Common myeloid progenitor, CD34-positive (primary cell): ENCODE measurements around the gene RPL36.

Source experiments
- CTCF ChIA-PET: fragments of 350-600 bp; sonication (Branson Sonifier 250); formaldehyde crosslinking; loops from one replicate; lab custom pipeline; 2021; ENCODE audit warnings: antibody characterized with exemption; lab: Charles Lee
- POLR2A ChIA-PET: fragments of 350-600 bp; sonication (Branson Sonifier 250); formaldehyde crosslinking; loops from one replicate; lab custom pipeline; 2021; ENCODE audit warnings: antibody characterized with exemption; lab: Charles Lee
- DNase-seq, 3 donors: peaks; one replicate each; pipeline versions ENCODE4 v3.0.0 to v3.0.0-alpha.2; 2013
- H3K27ac ChIP-seq, 2 experiments: 1 replicate in 1 of 2; 2 replicates in 1 of 2; pipeline ENCODE4 v1.7.0; 2013; ENCODE audit warnings: inconsistent platforms in 2 of 2, low read length in 2 of 2, mild to moderate bottlenecking in 2 of 2, low read depth in 1 of 2, moderate library complexity in 1 of 2; ENCODE audit not compliant: severe bottlenecking in 2 of 2, insufficient read depth in 1 of 2, poor library complexity in 1 of 2
- H3K27me3 ChIP-seq, 5 experiments: replicated peaks in 2 of 5; 1 replicate in 3 of 5; 2 replicates in 2 of 5; pipeline versions ENCODE4 v1.6.1 to v1.7.0; 2013; ENCODE audit warnings: low read length in 4 of 5, mild to moderate bottlenecking in 2 of 5, moderate library complexity in 2 of 5, inconsistent platforms in 1 of 5; ENCODE audit not compliant: insufficient read depth in 5 of 5, control insufficient read depth in 4 of 5
- H3K36me3 ChIP-seq, 4 experiments: 1 replicate in 2 of 4; 2 replicates in 2 of 4; pipeline versions ENCODE4 v1.6.1 to v1.7.0; 2013; ENCODE audit warnings: low read length in 3 of 4, control low read depth in 1 of 4, mild to moderate bottlenecking in 1 of 4; ENCODE audit not compliant: control insufficient read depth in 4 of 4, insufficient read depth in 4 of 4
- H3K4me1 ChIP-seq, 4 experiments: 1 replicate in 3 of 4; 2 replicates in 1 of 4; pipeline versions ENCODE4 v1.6.1 to v1.7.1; 2013; ENCODE audit warnings: low read length in 3 of 4, mild to moderate bottlenecking in 3 of 4, control low read depth in 1 of 4, inconsistent platforms in 1 of 4, moderate library complexity in 1 of 4; ENCODE audit not compliant: control insufficient read depth in 4 of 4, insufficient read depth in 4 of 4; ENCODE audit errors: control extremely low read depth in 1 of 4
- H3K4me3 ChIP-seq, 7 experiments: 1 replicate in 4 of 7; 2 replicates in 3 of 7; pipeline versions ENCODE4 v1.5.1 to v1.7.0; 2013; ENCODE audit warnings: mild to moderate bottlenecking in 7 of 7, low read length in 6 of 7, moderate library complexity in 6 of 7, inconsistent platforms in 2 of 7, low read depth in 2 of 7, control low read depth in 1 of 7; ENCODE audit not compliant: insufficient read depth in 4 of 7, control insufficient read depth in 1 of 7; ENCODE audit errors: extremely low read depth in 1 of 7
- H3K9me3 ChIP-seq, 5 experiments: 1 replicate in 4 of 5; 2 replicates in 1 of 5; pipeline versions ENCODE4 v1.6.1 to v1.7.1; 2013; ENCODE audit warnings: low read length in 4 of 5, mild to moderate bottlenecking in 2 of 5, inconsistent platforms in 1 of 5, low read depth in 1 of 5, moderate library complexity in 1 of 5; ENCODE audit not compliant: control insufficient read depth in 4 of 5, insufficient read depth in 2 of 5; ENCODE audit errors: control extremely low read depth in 1 of 5
- WGBS: methylation state at CpG from one replicate; pipeline ENCODE4 v1.1.5; 2013; ENCODE audit not compliant: insufficient coverage; 5-methylcytosine and 5-hydroxymethylcytosine counted together

RPL36 gene

GRCh38 chr19:5677136-5677535 lies 13.0 kb upstream of the RPL36 start:
- ChIA-PET POLR2A (no interaction called here), CTCF (interaction anchor here (0.6 kb wide), 2 partner anchors 10 to 17 kb away, joined by 3 read pairs; no protein-coding TSS in a partner anchor)
- no peak for DNase-seq
- Histone ChIP-seq H3K4me1 (peaks cover 0 to 19% (median 13%) of the 10 kb centered on the region in 4 experiments), H3K4me3 (no peak overlapping the region), H3K27ac (no peak overlapping the region), H3K9me3 (no peaks in the 10 kb centered on the region), H3K27me3 (no peaks in the 10 kb centered on the region), H3K36me3 (peaks cover 0 to 21% (median 3%) of the 10 kb centered on the region in 4 experiments)
- WGBS, result 100% methylated on average over 5 of the region's 10 CpGs

- no peaks in the 10 kb centered on the region for H3K27me3 ChIP-seq
- POLR2A ChIA-PET, result no interaction called here
- no peak overlapping the region for H3K4me3 ChIP-seq
- no peak overlapping the region for H3K27ac ChIP-seq
- 90% methylated on average over 7 of the region's 9 CpGs for WGBS
- CTCF ChIA-PET, result no interaction called here
- no peak for DNase-seq
- H3K36me3 ChIP-seq, result peaks cover 0 to 21% (median 3%) of the 10 kb centered on the region in 4 experiments
- H3K9me3 ChIP-seq, result no peaks in the 10 kb centered on the region
- H3K4me1 ChIP-seq, result peaks cover 0 to 19% (median 13%) of the 10 kb centered on the region in 4 experiments
These were observed 12.5 kb upstream of the RPL36 start for GRCh38 chr19:5677580-5677979.

- 99% methylated on average over 19 of the region's 22 CpGs for whole genome bisulfite sequencing
- H3K9me3 ChIP-seq, result no peaks in the 10 kb centered on the region
- POLR2A ChIA-PET, result no interaction called here
- no peaks in the 10 kb centered on the region for H3K27me3 ChIP-seq
- H3K27ac ChIP-seq, result no peak overlapping the region
- CTCF ChIA-PET, result no interaction called here
- peaks cover 0 to 19% (median 13%) of the 10 kb centered on the region in 4 experiments for H3K4me1 ChIP-seq
- H3K36me3 ChIP-seq, result peaks cover 0 to 16% (median 3%) of the 10 kb centered on the region in 4 experiments
- H3K4me3 ChIP-seq, result no peak overlapping the region
- DNase-seq, result no peak
These were observed 11.9 kb upstream of the RPL36 start for GRCh38 chr19:5678071-5678718.

GRCh38 chr19:5679289-5680083 lies 10.6 kb upstream of the RPL36 start:
- Histone ChIP-seq H3K27me3 (no peaks in the 10 kb centered on the region), H3K9me3 (no peaks in the 10 kb centered on the region), H3K27ac (peak overlapping the region; percentile 67 to 97), H3K36me3 (peaks cover 0 to 16% (median 3%) of the 10 kb centered on the region in 4 experiments), H3K4me1 (peaks cover 0 to 19% (median 13%) of the 10 kb centered on the region in 4 experiments), H3K4me3 (peak overlapping the region; percentile 83 to 97 (median 90))
- CTCF ChIA-PET, result interaction anchor here (1.1 kb wide), 1 partner anchor 9 kb away, joined by 5 read pairs; no protein-coding TSS in a partner anchor
- peak in 1 of 3 donors; percentile 24 for DNase-seq
- 48% methylated on average over 15 of the region's 26 CpGs for WGBS
- POLR2A ChIA-PET, result interaction anchor here (0.8 to 1.0 kb wide), 2 partner anchors 10 to 12 kb away, joined by 3 read pairs; partner anchors contain the start of gene RPL36

- ChIA-PET CTCF (interaction anchor here (1.1 kb wide), 1 partner anchor 8 kb away, joined by 5 read pairs; no protein-coding TSS in a partner anchor), POLR2A (interaction anchor here (0.8 to 1.0 kb wide), 2 partner anchors 10 to 11 kb away, joined by 3 read pairs; partner anchors contain the start of gene RPL36)
- Histone ChIP-seq H3K4me1 (peaks cover 0 to 19% (median 13%) of the 10 kb centered on the region in 4 experiments), H3K27me3 (no peaks in the 10 kb centered on the region), H3K9me3 (no peaks in the 10 kb centered on the region), H3K27ac (peak overlapping the region; percentile 67 to 97), H3K36me3 (peaks cover 0 to 16% (median 3%) of the 10 kb centered on the region in 4 experiments), H3K4me3 (peak overlapping the region; percentile 83 to 97 (median 90))
- no peak for DNase-seq
- 1% methylated on average over 19 of the region's 23 CpGs for whole genome bisulfite sequencing
These were observed 10.0 kb upstream of the RPL36 start for GRCh38 chr19:5680084-5680436.

GRCh38 chr19:5680437-5681368 lies 9.4 kb upstream of the RPL36 start, which contains the start of the genes HSD11B1L and MICOS13:
Gene HSD11B1L, plus strand, starts transcription at chr19:5681027. Its CDS starts 3,806 bp downstream, at chr19:5684833.
Gene MICOS13, minus strand, starts transcription at chr19:5680516. Its CDS starts 30 bp downstream, at chr19:5680486.
- H3K4me1 ChIP-seq, result peaks cover 0 to 19% (median 13%) of the 10 kb centered on the region in 4 experiments
- peaks cover 0 to 16% (median 3%) of the 10 kb centered on the region in 4 experiments for H3K36me3 ChIP-seq
- peak; percentile 99 to 100 (median 100) for DNase-seq
- POLR2A ChIA-PET, result no interaction called here
- H3K4me3 ChIP-seq, result peak within 1 kb of the TSS; percentile 83 to 97 (median 90)
- CTCF ChIA-PET, result no interaction called here
- WGBS, result under 1% methylated on average over 56 of the region's 94 CpGs
- H3K9me3 ChIP-seq, result no peaks in the 10 kb centered on the region
- H3K27ac ChIP-seq, result peak within 1 kb of the TSS; percentile 93 to 97
- no peaks in the 10 kb centered on the region for H3K27me3 ChIP-seq
